KBM-7 (cell line): ENCODE data around the gene ZNF845.
"Not testable (repeated sequence)": the region's sequence is repeated elsewhere in the genome, so short reads cannot be mapped to it uniquely, and the experiment has no call there.

Experiments
- DNase-seq: peaks from one replicate; pipeline ENCODE4 v3.0.0-alpha.2; 2015
- in situ Hi-C: fragments of 300-500 bp; cut with MboI; formaldehyde crosslinking; loops from 2 replicates; pipeline ENCODE4 v1.14.3; 2020; ENCODE audit warnings: low sequenced_read_pairs, low pct_unique_long_range_greater_than_20kb, mixed read lengths

Gene ZNF845

DNA sequence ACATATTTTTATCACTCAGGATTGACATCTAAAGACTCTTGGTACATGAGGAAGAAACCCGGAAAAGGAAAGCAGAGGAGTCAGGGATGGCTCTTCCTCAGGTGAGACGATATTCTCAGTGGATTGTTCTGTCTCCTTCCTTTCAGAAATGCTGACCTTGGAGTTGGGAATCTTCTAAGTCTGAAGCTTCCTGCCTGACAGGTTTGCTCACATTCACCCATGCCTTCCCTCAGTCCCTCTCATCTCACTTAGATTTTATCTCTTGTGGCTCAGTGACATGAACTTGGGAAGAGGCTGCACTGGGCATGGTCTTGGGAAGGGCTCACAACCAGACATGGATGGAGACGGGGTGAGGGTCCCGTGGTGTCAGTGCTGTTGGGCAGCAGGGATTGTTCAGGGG is 38.6 kb downstream of the ZNF845 start:
- in situ Hi-C loops, result no loop called here
- no peak for DNase-seq

DNA sequence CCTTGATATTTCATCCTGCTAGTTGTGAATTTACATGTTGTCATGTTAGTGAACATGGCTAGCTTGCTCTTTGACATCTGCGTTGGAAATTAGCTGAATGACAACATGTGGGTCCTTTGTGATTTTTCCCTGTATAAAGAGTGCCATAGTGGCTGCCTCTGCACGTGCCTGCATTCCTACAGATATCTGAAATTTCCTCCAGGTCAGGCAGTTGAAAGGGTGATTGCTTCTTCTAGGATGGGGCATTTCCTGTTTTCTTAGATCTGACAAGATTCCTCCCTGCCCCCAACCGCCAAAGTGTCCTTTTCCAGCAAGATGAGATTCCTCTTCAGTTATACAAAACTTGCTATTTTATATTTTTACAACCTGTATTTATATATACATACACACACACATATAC is 40.7 kb downstream of the ZNF845 start:
- in situ Hi-C loops, result no loop called here
- no peak for DNase-seq

DNA sequence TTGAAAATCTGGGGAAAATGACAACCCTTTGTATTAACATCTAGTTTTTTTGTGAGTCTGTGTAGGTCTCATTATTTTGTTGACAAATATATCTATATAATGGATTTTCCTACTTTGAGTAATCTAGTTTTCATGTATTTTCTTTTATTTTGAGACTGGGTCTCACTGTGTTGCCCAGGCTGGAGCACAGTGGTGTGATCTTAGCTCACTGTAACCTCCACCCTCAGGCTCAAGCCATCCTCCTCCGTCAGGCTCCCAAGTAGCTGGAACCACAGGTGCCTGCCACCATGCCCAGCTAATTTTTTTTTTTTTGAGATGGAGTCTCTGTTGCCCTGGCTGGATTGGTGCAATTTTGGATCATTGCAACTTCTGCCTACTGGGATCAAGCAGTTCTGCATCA is 41.2 kb downstream of the ZNF845 start:
- no peak for DNase-seq
- in situ Hi-C loops, result no loop called here

DNA sequence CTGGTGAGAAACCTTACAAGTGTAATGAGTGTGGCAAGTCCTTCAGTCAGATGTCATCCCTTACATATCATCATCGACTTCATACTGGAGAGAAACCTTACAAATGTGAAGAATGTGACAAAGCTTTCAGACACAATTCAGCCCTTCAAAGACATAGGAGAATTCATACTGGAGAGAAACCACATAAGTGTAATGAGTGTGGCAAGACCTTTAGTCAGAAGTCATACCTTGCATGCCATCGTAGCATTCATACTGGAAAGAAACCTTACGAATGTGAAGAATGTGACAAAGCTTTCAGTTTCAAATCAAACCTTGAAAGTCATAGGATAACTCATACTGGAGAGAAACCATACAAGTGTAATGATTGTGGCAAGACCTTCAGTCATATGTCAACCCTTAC is 47.8 kb downstream of the ZNF845 start:
- DNase-seq, result no peak
- in situ Hi-C loops, result no loop called here

DNA sequence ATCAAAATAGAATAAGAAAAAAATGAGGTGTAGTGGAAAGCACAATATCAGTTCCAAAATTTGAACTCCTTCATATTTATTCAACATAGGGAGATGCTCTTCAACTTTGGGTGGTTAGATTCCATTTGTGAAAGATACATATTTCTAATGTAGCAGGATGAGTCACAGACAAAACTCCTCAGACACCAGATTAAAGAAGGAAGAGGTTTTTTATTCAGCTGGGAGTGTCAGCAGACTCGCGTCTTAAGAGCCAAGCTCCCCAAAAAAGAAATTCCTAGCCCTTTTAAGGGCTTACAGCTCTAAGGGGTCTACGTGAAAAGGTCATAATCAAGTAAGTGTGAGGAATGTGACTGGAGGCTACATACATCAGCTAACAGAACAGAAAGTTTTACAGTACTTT is 54.6 kb downstream of the ZNF845 start:
- DNase-seq, result no peak
- in situ Hi-C loops, result no loop called here

DNA sequence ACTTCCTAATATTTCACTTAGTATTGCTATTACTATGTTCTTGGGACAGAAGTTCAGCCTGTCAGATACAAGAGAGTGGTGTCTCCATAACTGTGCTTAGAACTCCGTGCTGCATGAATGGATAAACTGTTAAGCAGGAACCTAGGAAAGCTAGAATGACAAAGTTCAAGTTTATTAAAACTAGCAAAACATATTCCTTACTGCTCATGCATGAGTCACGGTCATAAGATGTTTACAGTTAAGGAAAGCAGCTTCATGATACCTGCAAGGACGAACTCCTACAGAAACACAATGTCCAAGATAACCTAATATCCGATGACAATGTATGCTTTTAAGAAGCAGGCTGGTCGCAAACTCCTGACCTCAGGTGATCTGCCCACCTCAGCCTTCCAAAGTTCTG is 55.4 kb downstream of the ZNF845 start:
- in situ Hi-C loops, result no loop called here

DNA sequence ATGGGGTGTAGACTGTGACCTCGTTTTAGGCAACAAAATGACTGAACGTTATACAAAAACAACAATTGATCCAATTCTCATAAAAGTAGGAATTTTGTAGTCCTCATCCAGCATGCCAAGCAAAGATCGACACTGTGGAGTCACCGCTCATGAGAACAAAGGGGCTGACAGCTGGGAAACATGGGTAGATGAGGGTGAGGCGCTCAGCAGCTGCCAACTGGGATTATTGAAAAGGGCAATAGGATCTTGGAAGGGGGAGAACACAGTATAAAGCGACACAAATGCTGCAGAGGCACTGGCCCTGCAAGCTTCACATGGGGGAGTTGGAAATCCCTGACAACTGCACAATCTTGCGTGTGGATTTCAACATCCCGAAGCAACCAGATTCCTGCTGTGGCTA is 56.0 kb downstream of the ZNF845 start:
- no peak for DNase-seq

More for the DNA sequence above, 55.4 kb downstream of the ZNF845 start:
- DNase-seq, result no peak

DNA sequence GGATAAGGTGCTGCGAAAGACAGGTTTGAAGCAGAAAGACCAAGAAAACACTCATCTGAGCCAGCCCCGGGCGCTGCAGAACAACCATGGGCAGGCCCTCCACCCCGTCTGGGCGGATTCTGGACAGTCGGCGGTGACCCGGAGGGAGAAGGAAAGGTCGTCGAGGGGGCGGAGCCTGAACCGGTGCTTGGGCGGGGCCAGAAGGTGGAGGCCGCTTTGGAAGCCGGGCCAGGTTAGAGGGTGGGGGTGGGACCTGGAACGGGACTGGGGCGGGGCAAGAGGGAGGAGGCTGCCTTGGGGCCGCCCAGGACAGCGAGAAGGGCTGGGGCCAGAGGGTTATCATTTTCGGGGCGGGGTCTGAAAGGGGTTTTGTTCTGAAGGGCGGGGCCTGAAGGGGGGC is 56.4 kb downstream of the ZNF845 start:
- DNase-seq, result no peak
- in situ Hi-C loops, result no loop called here

More for the DNA sequence above, 56.0 kb downstream of the ZNF845 start:
- in situ Hi-C loops, result no loop called here

DNA sequence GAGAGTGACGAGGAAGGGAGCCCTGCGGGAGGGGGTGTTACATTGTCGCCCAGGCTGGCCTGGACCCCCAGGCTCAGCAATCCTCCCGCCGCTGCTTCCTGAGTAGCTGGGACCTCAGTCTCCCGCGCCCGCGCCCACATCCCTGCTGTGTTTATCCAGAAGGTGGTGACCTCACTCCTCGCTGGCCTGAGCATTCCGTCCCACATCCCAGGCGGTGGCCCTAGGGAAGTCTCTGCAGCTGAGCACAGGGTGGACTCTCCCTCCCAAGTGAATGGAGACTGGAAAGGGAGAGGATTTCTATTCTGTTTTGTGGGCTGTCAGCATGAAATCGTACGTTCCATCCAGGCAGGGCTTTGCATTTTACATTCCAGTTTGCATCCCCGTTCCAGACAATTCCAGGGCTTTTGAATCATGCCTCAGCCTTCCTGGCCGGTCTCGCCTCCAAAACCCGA is 61.0 kb downstream of the ZNF845 start:
- no peak for DNase-seq
- in situ Hi-C loops, result no loop called here

DNA sequence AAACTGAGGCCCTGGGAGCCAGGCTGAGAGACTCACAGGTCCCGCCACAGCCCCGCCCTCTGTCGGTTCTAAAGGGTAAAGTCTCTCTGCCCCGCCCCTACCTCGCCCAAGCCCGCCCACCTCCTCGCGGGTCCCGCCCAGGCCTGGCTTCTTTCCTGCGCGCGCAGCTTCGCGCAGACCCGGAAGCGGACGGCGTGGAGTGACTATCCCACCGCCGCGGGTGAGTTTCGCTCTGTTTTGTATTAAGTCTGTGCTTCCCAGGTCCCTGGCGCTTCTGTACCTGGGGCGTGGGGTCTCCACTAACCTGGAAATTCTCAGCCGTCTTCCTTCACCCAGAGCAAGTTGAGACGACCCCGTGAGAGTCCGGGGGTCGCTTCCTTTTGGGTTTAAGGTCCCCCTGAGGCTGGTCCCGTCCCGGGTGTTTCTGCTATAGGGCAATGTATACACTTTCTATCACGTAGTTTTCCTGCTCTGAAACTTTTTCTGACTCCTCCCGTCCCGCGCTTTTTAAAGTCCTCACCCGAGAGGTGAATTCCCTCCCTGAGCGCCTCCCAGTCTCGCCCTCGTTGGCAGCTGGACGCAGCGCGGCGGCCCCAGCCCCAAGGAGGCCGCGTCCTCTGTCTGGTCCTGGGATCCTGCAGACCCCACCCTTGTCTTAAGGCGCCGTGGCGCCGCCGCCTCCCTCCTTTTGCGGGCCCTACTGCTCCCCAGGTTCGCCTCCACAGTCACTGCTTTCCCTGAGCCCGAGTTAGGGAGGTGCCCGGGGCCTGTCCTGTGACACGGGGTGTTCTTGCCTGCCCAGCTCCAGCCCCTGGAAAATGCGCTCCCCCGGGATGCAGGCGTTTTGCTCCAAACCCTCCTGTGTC is 61.7 kb downstream of the ZNF845 start, which contains the start of gene ZNF765:
TSS of gene ZNF765 (plus strand) at position 176 of the 866 bp plus-strand sequence. CDS start 2,867 bp downstream, outside the sequence.
- peak; percentile 76 for DNase-seq
- in situ Hi-C loops, result no loop called here

DNA sequence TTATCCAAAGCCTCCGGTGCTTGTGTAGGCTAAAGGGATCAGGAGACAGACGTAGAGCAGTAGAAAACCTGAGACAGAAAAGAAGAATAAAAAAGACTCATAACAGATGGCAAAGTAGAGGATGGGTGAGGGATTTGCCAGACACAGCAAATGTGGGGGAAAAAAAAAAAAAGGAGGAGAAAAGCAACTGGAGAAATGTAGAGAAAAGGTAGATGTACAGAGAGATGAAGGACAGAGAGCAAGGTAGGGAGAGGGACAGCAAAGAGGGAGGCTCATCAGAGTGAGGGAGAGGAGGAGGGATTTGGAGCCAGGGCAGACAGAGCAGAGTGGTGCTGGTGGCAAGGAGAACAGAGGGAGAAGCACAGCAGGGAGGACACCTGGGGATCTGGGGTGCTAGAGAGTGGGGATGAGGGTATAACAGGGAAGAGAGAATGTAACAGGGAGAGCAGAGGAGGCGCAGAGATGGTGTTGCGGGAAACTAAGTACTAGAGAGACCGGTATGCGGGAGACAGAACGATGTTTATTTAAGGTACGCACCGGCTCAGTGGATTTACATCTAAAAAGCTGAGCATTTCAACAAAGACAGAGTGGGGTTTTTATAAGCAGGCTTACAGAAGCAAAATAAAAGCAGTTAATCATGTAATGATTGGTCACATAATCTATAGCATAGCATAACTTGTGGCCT is 62.4 kb downstream of the ZNF845 start:
- DNase-seq, in situ Hi-C loops: not testable (repeated sequence)

DNA sequence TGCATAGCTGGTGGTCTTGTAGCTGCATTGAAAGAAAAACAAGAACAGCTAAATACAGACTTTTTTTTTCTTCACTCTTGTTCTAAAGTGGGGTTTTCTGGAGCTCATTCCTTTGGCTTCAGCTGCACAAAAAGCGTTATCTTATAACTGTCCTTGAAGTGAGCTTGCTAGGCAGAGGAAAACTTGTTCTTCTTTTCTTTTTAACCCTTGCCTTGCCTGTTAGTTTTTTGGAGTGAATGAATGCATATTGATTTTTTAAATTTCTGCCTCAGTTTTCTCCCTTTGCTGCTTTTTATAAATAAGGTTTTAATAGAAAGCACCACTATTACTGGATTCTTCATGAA is 62.9 kb downstream of the ZNF845 start:
- in situ Hi-C loops, result no loop called here
- DNase-seq, result no peak

DNA sequence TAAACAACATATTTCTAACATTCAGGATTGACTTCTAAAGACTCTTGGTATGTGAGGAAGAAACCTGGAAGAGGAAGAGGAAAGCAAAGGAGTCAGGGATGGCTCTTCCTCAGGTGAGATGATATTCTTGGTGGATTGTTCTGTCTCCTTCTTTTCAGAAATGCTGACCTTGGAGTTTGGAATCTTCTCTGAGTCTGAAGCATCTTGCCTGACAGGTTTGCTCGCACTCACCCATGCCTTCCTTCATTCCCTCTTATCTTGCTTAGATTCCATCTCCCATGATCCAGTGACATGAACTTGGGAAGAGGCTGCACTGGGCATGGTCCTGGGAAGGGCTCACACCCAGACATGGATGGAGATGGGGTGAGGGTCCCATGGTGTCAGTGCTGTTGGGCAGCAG is 64.4 kb downstream of the ZNF845 start:
- in situ Hi-C loops, DNase-seq: not testable (repeated sequence)
